Epithelial cell of proximal tubule (primary cell): ENCODE results near the gene LLGL2. TPM values are rescaled to one million over a fixed set of nuclear protein-coding genes. Genes with fewer than 3 reads are reported as not detected.
A peak's percentile ranks its signal among the peaks of the same experiment; 100 is the strongest.

Experiments
- DNase-seq: peaks from one replicate; pipeline ENCODE4 v3.0.0-alpha.2; 2011; ENCODE audit warnings: low read depth
- H3K4me3 ChIP-seq: 2 replicates; pipeline ENCODE4 v1.5.1; 2011; ENCODE audit warnings: low read depth, mild to moderate bottlenecking, low read length
- total RNA-seq: library from RNA; depleted of rRNA; stranded (reverse); fragments of >200 nt; gene quantifications from 2 replicates; pipeline ENCODE4 v1.2.3, GENCODE V29; 2015
- TF ChIP-seq, protein P1 (sequence below): conservative IDR thresholded peaks from 2 replicates; pipeline ENCODE4 v1.5.1; 2012; ENCODE audit warnings: low read depth, mild to moderate bottlenecking, low read length

The LLGL2 gene
- total RNA-seq, 1 donor from 2014 or later = 64.7 TPM

- DNase-seq = no peak
- TF ChIP-seq, protein P1, sequence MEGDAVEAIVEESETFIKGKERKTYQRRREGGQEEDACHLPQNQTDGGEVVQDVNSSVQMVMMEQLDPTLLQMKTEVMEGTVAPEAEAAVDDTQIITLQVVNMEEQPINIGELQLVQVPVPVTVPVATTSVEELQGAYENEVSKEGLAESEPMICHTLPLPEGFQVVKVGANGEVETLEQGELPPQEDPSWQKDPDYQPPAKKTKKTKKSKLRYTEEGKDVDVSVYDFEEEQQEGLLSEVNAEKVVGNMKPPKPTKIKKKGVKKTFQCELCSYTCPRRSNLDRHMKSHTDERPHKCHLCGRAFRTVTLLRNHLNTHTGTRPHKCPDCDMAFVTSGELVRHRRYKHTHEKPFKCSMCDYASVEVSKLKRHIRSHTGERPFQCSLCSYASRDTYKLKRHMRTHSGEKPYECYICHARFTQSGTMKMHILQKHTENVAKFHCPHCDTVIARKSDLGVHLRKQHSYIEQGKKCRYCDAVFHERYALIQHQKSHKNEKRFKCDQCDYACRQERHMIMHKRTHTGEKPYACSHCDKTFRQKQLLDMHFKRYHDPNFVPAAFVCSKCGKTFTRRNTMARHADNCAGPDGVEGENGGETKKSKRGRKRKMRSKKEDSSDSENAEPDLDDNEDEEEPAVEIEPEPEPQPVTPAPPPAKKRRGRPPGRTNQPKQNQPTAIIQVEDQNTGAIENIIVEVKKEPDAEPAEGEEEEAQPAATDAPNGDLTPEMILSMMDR = no peak
- H3K4me3 ChIP-seq = no peak overlapping the region
These were observed 87.6 kb downstream of the LLGL2 start for GRCh38 chr17:75612906-75613626.

DNA sequence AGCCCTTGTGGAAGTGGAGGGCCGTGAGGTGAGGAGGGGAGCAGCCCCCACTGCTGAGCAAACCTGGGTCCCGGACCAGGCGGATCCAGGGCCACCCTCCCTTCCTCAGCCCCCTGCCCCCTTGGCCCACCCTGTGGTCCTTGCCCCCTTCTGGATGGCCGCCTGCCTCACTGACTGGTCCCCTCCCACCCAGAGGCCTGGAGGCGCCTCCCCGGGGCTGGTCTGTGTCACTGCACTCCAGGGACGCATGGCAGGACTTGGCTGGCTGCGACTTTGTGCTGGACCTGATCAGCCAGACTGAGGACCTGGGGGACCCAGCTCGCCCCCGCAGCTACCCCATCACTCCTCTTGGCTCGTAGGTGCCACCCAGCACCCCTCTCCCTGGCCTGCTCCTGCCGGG lies 88.5 kb downstream of the LLGL2 start:
- TF ChIP-seq, protein P1 = peak; percentile 34
- no peak overlapping the region for H3K4me3 ChIP-seq
- DNase-seq = no peak

GRCh38 chr17:75614556-75615270 lies 89.2 kb downstream of the LLGL2 start:
- TF ChIP-seq, protein P1 = no peak
- H3K4me3 ChIP-seq = no peak overlapping the region

DNA sequence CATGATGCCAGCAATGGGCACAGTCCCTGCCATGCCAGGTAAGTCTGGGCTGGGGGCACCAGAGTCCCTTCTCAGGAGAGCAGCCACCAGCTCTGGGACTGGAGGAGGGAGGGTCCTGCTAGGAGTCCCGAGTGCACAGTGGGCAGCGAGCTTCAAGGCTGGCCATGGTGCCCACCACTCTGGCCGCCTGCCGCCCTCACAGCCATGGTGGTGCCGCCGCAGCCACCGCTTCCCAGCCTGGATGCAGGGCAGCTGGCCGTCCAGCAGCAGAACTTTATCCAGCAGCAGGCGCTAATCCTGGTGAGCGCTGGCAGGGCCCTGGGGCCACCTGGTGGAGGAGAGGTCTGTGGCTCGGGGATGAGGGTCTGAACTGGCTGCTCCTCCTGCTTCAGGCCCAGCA lies 89.8 kb downstream of the LLGL2 start:
- TF ChIP-seq, protein P1 = no peak
- no peak overlapping the region for H3K4me3 ChIP-seq
- no peak for DNase-seq

More at GRCh38 chr17:75614556-75615270, 89.2 kb downstream of the LLGL2 start:
- DNase-seq = no peak

- no peak overlapping the region for H3K4me3 ChIP-seq
- DNase-seq = no peak
- TF ChIP-seq, protein P1 = no peak
These were observed 91.1 kb downstream of the LLGL2 start for GRCh38 chr17:75616521-75617122.

DNA sequence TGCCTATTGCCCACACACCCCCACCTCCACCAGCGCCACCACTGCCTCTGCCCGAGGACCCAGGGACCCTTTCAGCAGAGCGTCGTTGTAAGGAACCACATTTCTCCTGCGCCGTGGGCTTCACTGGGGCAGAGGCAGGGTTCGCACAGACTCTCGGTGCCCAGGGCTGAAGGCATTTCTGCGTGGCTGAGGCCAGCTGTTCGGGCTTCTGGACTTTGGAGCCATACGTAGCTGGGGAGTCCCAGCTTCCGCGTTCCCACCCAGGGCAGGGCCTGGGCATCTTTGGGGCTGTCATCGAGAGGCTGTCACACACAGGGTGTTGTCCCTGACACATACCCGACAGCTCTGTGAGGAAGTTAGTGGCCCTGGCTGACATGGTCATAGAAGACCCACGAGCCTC lies 91.7 kb downstream of the LLGL2 start:
- no peak overlapping the region for H3K4me3 ChIP-seq
- no peak for DNase-seq
- TF ChIP-seq, protein P1 = no peak
